HG02943 (cell line): ENCODE measurements around the gene GPR119.
"Not testable (repeated sequence)": the region's sequence is repeated elsewhere in the genome, so short reads cannot be mapped to it uniquely, and the experiment has no call there.

Experiments used
- ATAC-seq: cut with Tn5 transposase; IDR thresholded peaks from one replicate; pipeline ENCODE4 v1.9.1; 2021; ENCODE audit warnings: mild to moderate bottlenecking, low read depth, moderate library complexity; ENCODE audit not compliant: unreplicated experiment

GPR119 gene

DNA sequence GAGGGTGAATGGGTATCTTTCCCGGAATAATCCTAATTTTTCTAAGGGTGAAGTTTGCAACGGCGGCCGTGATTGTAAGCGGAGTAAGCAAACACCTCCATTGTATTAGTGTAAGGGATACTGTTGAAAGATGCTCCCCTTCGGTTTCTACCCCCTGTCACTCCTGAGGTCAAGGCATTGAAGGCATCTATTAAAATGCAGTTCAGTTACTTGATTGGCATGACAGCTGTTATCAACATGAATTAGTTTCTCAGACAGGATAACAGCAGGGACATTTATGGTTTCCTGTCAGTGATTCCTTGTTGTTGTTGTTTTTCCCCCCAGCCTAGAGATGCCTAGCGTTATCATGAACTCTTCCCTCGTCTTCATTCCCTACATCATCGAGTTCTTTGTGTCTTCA is 45.2 kb downstream of the GPR119 start:
- no peak for ATAC-seq

DNA sequence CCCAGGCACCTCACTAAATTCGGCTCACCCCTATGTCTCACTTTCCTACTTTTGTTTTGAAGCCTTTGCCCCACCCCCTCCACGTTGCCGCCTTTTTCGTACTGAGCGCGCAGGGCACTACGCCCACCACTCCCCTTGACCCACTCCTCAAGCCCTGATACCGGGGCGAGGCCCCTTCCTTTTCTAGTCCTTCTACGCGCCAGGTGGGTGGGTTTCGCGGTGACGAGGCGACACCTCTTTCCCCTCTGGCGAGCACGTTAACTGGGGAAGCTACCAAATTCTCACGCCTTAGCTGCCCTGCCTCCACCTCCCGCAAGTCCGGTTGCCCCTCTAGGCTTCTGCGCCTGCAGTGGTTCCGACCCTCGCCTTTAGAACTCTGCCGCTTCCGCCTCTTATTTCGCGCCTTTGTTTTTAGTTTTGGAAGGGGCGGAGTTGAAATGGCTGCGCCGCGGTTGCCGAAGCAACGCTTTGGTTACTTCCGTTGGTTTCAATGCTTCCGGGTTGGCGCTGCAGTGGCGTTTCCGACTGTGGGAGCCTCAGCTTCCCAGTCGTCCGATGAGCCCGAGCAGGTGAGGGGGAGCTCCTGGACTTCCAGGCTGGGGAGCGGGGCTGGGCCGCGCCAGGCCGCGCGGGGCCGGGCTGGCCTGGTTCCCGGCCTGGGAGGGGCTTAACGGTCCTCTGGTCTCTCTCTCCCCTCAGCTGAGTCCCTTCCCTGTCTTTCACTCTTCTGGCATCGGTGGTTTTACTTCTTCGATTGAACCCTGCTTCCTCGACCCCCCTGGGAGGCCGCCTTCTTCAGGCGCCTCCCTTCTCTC is 45.9 kb downstream of the GPR119 start, which contains the start of gene SLC25A14:
Gene SLC25A14, plus strand, starts transcription at position 512 of the 815 bp plus-strand sequence. CDS start 360 bp downstream, outside the sequence.
- ATAC-seq, result peak; percentile 95

DNA sequence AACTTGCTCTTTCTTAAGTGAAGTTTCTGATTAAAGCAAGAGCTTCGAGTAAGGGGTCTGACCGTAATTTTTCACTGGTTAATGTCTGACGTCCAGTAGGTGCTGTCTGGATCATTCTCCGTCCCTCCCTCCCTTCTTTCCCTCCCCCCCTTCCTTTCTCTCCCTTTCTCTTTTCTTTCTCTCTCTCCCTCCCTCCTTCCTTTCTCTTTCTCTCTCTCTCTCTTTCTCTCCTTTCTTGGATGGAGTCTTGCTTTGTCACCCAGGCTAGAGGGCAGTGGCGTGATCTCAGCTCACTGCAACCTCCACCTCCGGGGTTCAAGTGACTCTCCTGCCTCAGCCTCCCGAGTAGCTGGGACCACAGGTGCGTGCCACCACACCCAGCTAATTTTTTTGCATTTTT is 46.6 kb downstream of the GPR119 start:
- ATAC-seq, result not testable (repeated sequence)

DNA sequence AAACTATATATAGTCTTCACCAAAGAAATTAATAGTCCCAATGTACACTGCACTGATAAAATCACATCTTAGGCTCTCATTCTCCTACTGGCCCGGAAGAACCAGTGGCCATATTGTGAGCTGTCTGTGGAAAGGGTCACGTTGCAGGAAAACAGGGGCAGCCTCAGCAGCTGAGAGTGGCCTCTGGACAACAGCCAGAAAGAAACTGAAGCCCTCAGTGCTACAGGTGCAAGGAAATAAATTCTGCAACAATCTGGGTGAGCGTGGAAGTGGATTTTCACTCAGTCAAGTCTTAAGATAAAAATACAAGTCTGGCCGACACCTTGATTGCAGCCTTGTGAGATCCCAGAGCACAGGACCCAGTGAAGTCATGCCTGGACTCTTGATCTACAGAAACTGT is 48.9 kb downstream of the GPR119 start:
- no peak for ATAC-seq
